RCC 7860 (cell line): Measurements from ENCODE around the gene KNSTRN.
A peak's percentile ranks its signal among the peaks of the same experiment; 100 is the strongest.

Experiments used
- DNase-seq: peaks from one replicate; pipeline ENCODE4 v3.0.0-alpha.2; 2015; ENCODE audit warnings: low spot score
- FAIRE-seq: peaks from 2 replicates; lab custom pipeline; 2012; peaks lifted over from hg19 to GRCh38; lab: Jason Lieb, UNC

The KNSTRN gene

DNA sequence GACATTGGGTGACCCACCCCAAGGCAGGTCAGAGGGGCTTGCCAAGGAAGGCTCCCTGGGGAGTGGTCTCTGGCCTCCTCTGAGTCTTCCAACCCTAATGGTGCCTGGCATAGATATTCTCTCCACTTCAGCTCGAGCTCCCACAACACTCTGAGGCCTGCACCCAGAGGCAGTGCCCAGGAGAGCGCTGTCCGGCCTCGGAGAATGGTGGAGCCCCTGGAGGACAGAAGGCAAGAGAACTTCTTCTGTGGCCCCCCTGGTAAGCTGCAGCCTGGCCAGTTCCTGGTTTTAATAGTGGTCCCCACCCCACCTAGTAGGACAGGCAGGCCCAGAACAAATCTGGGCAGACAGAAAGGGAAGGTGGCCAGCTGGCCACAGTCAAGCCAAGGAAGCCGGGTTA, 17.5 kb upstream of the KNSTRN start:
- FAIRE-seq (no peak), DNase-seq (no peak)

DNA sequence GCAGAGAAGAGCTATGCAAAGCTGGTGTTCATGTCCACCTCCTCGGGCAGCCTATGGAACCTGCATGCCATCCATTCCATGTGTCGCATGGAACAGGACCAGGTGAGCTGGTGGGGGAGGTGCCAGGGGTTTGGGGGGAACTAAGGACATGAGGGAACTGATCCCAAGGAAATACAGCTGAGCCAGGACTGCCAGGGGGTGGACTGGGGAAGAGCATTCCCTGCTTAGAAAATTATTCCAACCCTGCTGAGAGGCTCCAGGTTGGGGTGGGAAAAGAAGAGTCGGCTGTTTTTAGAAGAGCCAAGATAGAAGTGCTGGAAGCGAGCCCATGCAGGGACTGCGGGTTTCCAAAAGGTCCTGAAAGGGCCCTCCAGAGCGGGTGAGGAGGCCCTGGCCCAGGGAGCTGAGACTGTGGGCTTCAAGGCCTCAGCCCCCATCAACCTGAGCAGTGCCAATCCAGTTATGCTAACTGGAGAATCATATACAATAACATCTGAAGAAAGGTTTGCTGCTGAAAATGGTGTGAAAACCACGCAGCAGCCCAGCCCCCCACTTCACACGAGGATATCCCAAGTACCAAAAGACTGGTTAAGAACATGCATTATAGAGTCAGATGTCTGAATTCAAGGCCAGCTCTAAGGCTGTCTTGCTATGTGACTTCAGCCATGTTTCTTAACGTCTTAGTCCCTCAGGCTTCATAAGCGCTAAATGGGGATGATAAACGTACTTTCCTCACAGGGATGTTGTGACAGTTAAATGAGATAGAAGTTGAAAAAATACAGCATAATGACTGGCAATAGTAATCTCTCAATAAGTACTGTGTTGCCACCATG, 16.7 kb upstream of the KNSTRN start:
- DNase-seq = no peak
- no peak for FAIRE-seq

DNA sequence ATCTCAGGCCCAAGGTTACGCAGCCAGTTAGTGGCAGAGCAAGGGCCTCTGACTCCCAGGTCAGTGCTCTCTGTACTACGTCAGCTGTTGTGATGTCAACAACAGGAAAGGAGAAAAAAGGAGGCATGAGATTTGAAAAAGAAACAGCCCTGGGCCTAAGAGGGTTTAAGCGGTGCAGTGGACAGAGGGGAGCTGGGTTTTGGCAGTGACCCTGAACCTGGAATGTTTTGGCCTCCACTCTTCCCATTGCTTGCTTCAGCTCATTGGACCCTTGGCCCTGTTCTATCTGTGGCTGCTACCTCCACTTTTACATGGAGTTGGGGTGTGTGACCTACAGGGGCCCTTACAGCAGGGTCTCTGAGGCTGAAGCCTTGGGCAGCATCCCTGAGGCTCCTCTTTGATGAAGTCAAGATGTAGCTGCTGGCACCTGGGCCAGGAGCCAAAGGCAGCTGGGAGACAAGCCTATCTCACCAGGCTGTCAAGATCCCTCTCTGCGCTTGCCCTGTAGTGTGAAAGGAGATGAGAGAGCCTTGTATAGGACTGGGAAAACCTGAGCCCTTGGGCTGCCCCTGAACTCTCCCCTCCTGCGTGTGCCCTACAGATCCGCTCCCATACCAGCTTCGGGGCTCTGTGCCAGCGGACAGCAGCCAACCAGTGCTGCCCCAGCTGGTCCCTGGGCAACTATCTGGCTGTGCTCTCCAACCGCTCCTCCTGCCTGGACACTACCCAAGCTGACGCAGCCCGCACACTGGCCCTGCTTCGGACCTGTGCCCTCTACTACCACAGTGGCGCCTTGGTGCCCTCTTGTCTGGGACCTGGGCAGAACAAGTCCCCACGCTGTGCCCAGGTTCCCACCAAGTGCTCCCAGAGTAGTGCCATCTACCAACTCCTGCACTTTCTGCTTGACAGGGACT, 15.8 kb upstream of the KNSTRN start:
- DNase-seq = no peak
- no peak for FAIRE-seq

DNA sequence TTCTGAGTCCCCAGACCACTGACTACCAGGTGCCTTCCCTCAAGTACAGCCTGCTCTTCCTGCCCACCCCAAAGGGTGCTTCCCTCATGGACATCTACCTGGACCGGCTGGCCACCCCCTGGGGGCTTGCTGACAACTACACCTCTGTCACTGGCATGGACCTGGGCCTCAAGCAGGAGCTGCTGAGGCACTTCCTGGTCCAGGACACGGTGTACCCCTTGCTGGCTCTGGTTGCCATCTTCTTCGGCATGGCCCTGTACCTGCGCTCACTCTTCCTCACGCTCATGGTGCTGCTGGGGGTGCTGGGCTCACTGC, 15.2 kb upstream of the KNSTRN start:
- no peak for FAIRE-seq
- DNase-seq = no peak

DNA sequence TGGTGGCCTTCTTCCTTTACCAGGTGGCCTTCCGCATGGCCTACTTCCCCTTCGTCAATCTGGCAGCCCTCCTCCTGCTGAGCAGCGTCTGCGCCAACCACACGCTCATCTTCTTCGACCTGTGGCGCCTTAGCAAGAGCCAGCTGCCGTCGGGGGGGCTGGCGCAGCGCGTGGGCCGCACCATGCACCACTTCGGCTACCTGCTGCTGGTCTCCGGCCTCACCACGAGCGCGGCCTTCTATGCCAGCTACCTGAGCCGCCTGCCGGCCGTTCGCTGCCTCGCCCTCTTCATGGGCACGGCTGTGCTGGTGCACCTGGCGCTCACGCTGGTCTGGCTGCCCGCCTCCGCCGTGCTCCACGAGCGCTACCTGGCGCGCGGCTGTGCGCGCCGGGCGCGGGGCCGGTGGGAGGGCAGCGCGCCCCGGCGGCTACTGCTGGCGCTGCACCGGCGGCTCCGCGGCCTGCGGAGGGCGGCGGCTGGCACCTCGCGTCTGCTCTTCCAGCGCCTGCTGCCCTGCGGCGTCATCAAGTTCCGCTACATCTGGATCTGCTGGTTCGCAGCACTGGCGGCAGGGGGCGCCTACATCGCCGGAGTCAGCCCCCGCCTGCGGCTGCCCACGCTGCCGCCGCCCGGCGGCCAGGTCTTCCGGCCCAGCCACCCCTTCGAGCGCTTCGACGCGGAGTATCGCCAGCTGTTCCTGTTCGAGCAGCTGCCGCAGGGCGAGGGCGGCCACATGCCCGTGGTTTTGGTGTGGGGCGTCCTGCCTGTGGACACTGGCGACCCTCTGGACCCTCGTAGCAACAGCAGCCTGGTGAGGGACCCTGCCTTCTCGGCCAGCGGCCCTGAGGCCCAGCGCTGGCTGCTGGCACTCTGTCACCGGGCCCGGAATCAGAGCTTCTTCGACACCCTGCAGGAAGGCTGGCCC, 14.6 kb upstream of the KNSTRN start:
- DNase-seq (peak; percentile 75), FAIRE-seq (no peak)

DNA sequence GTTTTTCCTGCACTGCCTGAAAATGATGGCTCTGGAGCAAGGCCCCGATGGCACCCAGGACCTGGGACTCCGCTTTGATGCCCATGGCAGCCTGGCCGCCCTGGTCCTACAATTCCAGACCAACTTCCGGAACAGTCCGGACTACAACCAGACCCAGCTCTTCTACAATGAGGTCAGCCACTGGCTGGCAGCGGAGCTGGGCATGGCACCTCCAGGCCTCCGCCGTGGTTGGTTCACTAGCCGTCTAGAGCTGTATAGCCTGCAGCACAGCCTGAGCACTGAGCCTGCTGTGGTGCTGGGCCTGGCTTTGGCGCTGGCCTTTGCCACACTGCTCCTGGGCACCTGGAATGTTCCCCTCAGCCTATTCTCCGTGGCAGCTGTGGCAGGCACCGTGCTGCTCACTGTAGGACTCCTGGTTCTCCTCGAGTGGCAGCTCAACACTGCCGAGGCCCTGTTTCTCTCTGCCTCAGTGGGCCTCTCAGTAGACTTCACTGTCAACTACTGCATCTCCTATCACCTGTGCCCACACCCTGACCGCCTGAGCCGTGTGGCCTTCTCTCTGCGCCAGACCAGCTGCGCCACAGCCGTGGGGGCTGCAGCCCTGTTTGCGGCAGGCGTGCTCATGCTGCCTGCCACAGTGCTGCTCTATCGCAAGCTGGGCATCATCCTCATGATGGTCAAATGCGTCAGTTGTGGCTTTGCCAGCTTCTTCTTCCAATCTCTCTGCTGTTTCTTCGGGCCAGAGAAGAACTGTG, 13.6 kb upstream of the KNSTRN start:
- no peak for DNase-seq
- FAIRE-seq = no peak

DNA sequence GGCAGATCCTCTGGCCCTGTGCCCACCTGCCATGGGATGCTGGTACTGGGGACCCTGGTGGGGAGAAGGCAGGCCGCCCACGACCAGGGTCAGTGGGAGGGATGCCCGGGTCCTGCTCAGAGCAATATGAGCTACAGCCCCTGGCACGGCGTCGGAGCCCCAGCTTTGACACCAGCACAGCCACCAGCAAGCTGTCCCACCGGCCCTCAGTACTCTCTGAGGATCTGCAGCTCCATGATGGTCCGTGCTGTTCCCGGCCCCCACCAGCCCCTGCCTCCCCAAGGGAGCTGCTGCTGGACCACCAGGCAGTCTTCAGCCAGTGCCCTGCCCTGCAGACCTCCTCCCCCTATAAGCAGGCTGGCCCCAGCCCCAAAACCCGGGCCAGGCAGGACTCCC, 13.0 kb upstream of the KNSTRN start:
- FAIRE-seq (no peak), DNase-seq (no peak)

DNA sequence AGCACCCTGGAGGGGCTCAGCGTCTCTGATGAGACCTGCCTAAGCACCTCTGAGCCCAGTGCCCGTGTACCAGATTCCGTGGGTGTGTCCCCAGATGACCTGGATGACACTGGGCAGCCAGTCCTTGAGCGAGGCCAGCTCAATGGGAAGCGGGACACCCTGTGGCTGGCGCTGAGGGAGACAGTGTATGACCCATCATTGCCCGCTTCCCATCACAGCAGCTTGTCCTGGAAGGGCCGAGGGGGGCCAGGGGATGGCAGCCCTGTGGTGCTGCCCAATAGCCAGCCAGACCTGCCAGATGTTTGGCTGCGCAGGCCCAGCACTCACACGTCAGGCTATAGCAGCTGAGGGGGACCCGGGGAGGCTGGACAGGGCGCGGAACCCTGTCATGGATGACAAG, 12.6 kb upstream of the KNSTRN start:
- DNase-seq (no peak), FAIRE-seq (no peak)

DNA sequence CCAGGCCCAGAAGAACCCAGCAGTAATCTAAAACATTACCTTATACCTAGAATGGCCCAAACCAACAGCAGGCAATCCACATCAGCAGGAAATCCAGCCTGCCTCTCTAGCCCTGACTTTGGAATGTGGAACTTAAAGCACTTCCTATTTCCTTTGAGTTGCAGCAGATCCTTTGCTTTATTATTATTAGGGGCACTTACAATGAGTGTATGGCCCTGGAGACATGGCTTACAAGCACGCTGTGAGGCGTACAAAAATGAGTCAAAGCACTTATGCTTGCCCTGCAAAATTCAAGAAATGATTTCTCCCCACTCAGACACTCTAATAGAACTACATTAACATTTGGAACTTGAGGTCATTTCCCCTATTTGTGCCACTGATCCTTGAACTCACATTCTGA, 9.5 kb upstream of the KNSTRN start:
- FAIRE-seq (no peak), DNase-seq (no peak)

DNA sequence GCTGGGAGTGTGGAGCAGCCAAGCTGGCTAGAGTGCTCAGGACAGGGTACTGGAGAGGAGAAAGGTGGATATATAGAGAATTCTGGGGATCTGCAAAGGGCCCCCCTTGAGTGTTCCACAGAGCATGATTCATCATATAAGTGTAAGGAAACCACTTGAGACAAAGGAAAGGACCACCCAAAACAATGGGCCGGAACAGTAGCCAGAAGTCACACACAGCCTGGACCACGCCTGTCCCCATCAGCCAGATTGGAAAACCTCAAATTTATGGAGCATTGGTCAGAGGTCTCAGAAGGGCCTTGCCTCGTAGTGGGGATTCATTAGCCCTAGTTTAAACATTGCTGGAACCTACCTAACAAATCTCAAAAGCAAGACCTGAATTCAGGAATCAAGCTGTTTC, 4.9 kb upstream of the KNSTRN start:
- no peak for DNase-seq
- no peak for FAIRE-seq

DNA sequence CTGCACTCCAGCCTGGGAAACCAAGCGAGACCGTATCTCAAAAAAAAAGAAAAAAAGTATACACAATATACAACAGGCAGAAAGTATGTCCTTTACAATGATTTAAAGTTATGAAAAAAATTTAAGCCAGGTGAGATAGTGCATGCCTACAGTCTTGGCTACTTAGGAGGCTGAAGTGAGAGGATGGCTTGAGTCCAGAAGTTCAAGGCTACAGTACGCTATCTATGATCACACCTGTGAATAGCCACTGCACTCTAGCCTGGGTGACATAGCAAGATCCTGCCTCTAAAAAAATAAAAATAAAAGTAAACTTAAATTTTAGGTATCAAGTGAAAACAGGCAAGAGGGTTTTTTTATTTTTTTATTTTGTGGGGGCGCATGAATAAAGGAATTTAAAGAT, 3.1 kb upstream of the KNSTRN start:
- FAIRE-seq (no peak), DNase-seq (no peak)

DNA sequence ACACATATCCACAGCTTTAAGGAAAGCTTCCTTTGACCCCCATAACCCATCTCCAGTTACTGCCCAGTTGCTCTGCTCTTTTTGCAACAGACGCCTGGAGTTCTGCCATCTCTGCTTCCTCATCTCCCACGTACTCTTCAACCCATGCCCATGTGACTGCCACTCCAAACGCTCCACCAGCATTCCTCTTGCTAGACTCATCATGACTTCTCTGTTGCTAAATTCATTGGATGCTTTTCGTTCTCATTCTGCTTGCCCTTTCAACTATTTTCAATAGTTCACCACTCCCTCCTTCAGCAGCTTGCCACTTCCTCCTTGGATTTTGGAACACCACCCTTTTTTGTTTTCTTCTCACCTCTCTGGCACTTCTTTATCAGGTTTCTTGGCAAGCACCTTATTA, 2.7 kb upstream of the KNSTRN start:
- peak; percentile 65 for DNase-seq
- no peak for FAIRE-seq

DNA sequence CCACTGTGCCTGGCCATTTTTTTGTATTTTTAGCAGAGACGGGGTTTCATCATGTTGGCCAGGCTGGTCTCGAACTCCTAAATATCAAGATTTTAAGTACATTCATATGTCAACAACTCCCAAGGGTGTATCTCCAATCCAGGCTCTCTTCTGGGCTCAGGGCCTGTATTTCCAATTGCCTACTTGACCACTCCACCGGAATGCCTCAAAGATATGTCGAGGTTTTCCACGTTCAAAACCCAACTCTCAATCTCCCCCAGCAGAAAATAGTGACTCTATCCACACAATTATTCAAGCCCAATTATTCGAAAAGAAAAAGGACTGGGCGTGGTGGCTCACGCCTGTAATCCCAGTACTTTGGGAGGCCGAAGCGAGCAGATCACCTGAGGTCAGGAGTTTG, 1.9 kb upstream of the KNSTRN start:
- no peak for FAIRE-seq
- DNase-seq = no peak

DNA sequence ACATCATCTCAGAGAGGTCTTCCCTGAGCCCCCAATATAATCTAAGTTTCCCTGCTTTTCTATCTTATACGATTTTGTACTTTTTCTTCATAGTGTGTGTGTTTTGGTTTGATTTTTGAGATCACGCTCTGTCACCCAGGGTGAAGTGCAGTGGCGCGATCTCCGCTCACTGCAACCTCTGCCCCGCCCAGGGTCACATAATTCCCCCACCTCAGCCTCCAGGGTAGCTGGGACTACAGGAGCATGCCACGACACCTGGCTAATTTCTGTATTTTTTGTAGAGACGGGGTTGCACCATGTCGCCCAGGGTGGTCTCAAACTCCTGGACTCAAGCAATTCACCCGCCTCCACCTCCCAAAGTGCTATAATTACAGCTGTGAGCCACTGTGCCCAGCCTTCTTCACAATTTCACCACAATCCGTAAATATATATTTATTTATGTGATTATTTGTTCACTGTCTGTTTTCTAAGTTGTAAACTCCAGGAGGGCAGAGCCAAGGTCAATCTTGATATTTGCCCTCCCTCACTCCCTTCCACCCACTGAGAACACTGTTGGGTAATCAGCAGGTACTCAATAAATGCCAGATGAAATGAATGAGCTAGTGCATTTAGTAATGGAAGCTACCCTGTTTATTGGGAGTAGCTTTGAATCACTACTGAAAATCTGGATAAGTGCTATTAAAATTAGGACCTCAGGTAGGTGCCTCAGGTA, 547 bp upstream of the KNSTRN start:
- DNase-seq (no peak), FAIRE-seq (no peak)

DNA sequence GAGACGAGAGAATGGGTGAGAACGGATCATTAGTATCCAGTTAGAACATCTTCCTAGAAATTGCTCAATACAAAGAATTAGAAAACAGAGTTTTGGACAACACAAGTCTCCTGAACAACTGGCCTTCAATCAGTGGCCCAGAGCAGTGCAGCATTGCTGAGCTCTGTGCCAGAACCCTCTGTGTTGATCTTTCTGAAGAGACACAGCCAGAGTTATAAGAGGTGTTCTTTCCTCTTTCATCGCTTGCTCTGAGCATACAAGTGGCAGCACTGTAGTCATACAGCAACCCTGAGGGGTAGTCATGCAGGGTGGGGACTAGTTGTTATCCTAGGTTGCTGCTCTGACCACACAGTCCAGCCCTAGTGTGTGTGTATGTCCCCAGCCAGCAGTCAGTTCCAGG, 4.0 kb downstream of the KNSTRN start:
- no peak for DNase-seq

DNA sequence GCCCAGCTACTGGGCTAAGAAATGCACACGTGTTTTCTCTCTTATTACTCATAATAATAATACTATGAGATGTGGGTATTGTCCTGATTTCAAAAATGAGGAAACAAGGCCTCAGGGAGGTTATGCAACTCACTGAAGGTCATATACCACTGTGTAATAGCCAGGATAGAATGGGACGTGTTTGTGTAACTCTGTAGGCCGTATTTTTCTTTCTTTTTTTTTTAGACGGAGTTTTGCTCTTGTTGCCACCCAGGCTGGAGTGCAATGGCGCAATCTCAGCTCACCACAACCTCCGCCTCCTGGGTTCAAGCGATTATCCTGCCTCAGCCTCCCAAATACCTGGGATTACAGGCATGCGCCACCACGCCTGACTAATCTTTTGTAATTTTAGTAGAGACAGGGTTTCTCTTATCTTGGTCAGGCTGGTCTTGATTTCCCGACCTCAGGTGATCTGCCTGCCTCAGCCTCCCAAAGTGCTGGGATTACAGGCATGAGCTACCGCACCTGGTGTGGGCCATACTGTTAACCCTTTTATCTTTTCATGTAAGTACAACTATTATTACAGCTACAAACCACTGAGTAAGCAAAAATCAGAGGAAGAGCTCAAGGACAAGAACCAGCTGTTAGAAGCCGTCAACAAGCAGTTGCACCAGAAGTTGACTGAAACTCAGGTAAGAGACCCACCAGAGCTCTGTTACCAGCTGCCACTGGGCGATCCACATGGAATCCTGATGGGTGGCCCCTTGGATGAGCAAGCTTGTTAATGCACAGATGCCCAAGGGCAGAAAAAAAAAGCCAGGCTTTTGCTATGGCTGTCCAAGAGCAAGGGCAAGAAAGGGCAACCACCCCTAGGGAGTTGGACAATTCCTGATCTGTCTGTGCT, 6.7 kb downstream of the KNSTRN start:
- FAIRE-seq = no peak

More for the DNA sequence above, 4.0 kb downstream of the KNSTRN start:
- no peak for FAIRE-seq

DNA sequence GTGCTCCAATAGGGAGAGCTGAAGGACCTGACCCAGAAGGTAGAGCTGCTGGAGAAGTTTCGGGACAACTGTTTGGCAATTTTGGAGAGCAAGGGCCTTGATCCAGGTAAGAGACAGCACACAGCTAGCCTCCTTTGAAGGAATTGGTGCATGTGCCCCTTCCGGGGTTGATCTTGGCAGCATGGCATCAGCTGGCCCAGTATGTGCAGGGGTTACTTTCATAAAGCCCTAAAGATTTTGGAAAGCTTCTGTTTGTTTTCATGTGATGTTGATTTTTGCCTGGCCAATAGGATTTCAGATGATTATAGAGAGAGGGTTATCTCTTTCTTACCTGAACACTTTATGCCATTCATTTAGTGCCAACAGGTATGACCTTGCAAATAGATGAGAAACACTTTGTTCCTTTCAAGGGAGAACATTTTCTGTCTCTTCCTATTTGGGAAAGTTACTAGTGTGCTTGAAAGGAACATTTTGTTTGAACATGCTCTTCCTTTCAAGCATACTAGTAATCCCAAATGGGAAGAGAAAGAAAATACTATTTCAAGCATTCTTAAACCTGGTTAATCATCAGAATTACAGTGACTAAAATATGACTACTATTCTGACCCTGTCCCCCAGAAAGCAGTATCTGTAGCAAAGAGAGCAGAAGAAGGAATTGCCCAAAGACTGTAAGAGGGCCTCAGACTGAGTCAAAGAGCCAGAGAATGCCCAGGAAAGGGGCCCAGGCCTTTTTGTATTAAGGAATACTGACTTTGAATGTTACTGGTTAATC, 7.5 kb downstream of the KNSTRN start:
- FAIRE-seq (no peak), DNase-seq (no peak)

More for the DNA sequence above, 6.7 kb downstream of the KNSTRN start:
- DNase-seq = no peak
